Measurements from ENCODE around the gene RLN3.

DNA sequence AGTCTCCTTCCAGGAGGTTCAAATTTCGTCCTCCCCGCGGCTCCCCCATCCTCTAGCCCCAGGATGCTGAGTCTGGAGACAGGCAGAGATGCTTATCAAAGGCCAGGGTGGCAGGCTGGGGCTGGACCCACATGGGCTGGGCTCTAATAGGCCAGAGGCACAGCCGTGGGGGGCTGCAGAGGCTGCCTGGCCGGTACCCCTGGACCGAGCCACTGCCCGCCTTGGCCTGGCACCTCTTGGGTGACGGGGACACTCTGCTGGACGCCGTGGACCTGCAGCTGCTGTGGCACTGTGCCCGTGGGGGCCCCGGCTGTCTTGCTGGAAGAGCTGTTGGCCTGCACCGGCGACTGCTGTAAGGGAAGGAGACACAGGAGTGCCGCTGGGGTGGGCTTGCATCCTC lies 47.6 kb upstream of the RLN3 start:
- TF ChIP-seq, protein P1, sequence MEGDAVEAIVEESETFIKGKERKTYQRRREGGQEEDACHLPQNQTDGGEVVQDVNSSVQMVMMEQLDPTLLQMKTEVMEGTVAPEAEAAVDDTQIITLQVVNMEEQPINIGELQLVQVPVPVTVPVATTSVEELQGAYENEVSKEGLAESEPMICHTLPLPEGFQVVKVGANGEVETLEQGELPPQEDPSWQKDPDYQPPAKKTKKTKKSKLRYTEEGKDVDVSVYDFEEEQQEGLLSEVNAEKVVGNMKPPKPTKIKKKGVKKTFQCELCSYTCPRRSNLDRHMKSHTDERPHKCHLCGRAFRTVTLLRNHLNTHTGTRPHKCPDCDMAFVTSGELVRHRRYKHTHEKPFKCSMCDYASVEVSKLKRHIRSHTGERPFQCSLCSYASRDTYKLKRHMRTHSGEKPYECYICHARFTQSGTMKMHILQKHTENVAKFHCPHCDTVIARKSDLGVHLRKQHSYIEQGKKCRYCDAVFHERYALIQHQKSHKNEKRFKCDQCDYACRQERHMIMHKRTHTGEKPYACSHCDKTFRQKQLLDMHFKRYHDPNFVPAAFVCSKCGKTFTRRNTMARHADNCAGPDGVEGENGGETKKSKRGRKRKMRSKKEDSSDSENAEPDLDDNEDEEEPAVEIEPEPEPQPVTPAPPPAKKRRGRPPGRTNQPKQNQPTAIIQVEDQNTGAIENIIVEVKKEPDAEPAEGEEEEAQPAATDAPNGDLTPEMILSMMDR (IDR thresholded peaks at IDR 0.05 in 8 of 11, conservative IDR thresholded peaks at IDR 0.05 in 3 of 11) = no peak
- no peak for TF ChIP-seq POLR2A (IDR thresholded peaks at IDR 0.05)
- peak in 1 of 3 donors; percentile 29 for TF ChIP-seq POLR2AphosphoS5 (IDR thresholded peaks at IDR 0.05)
